Right ventricle myocardium inferior (tissue), 1 donor: ENCODE measurements around the gene ELK3. TPM values are rescaled to one million over a fixed set of nuclear protein-coding genes. Genes with fewer than 3 reads are reported as not detected.

Source experiments
- ATAC-seq: fragments of 200-7000 bp; cut with Tn5 transposase; one replicate; pipeline ENCODE4 v1.9.1; 2020; ENCODE audit warnings: mild to moderate bottlenecking, moderate library complexity
- DNase-seq: peaks from one replicate; pipeline ENCODE4 v3.0.0; 2021; ENCODE audit errors: missing footprints
- intact Hi-C: fragments of 100-400 bp; cut with DNase I; formaldehyde crosslinking; loops from one replicate; pipeline ENCODE4 v1.11.0; 2022
- total RNA-seq: library from RNA; stranded (reverse); fragmentation: NEBNext Ultra II Directional; extraction: Animal tissue kit (Norgen Biotek cat#: 25700); gene quantifications from one replicate; pipeline ENCODE4 v1.2.1, GENCODE V29; 2021
- donor health status: DM: no; HTN: yes; CAD: no; lungs with severe emphysema.

ELK3 gene
- total RNA-seq, 1 donor from 2014 or later = 20.8 TPM

- DNase-seq (no peak), ATAC-seq (no peak)
- intact Hi-C loops = no loop called here
These were observed 71.7 kb downstream of the ELK3 start for GRCh38 chr12:96265836-96266235.

- ATAC-seq (no peak), DNase-seq (no peak)
- intact Hi-C loops = no loop called here
These were observed 72.1 kb downstream of the ELK3 start for GRCh38 chr12:96266238-96266637.

- intact Hi-C loops = no loop called here
- DNase-seq (no peak), ATAC-seq (no peak)
These were observed 77.5 kb downstream of the ELK3 start for GRCh38 chr12:96271469-96272199.

GRCh38 chr12:96274331-96274730 lies 80.2 kb downstream of the ELK3 start:
- no peak for ATAC-seq
- intact Hi-C loops = no loop called here

GRCh38 chr12:96285158-96285557 lies 91.0 kb downstream of the ELK3 start:
- ATAC-seq (no peak), DNase-seq (no peak)
- intact Hi-C loops = no loop called here

More at GRCh38 chr12:96274331-96274730, 80.2 kb downstream of the ELK3 start:
- DNase-seq = no peak

- intact Hi-C loops = no loop called here
- ATAC-seq (no peak), DNase-seq (no peak)
These were observed 94.9 kb downstream of the ELK3 start for GRCh38 chr12:96289067-96289466.

- no peak for ATAC-seq
- DNase-seq = no peak
- intact Hi-C loops = no loop called here
These were observed 98.9 kb downstream of the ELK3 start for GRCh38 chr12:96293093-96293492.

- intact Hi-C loops = no loop called here
- no peak for DNase-seq
- ATAC-seq = no peak
These were observed 100.7 kb downstream of the ELK3 start for GRCh38 chr12:96294831-96295230.

- intact Hi-C loops = no loop called here
- DNase-seq (no peak), ATAC-seq (no peak)
These were observed 101.5 kb downstream of the ELK3 start for GRCh38 chr12:96295532-96296160.

- DNase-seq (no peak), ATAC-seq (no peak)
- intact Hi-C loops = no loop called here
These were observed 103.3 kb downstream of the ELK3 start for GRCh38 chr12:96297504-96297903.

- ATAC-seq (no peak), DNase-seq (no peak)
- intact Hi-C loops = loop anchor here (5.0 to 10.0 kb wide), 2 partner anchors 97 to 215 kb away; no protein-coding TSS in a partner anchor
These were observed 105.9 kb downstream of the ELK3 start for GRCh38 chr12:96300064-96300463.

GRCh38 chr12:96301732-96302131 lies 107.6 kb downstream of the ELK3 start:
- DNase-seq (no peak), ATAC-seq (no peak)
- intact Hi-C loops = loop anchor here (5.0 to 10.0 kb wide), 2 partner anchors 96 to 213 kb away; no protein-coding TSS in a partner anchor

GRCh38 chr12:96302687-96303310 lies 108.6 kb downstream of the ELK3 start:
- no peak for ATAC-seq
- intact Hi-C loops = loop anchor here (5.0 to 10.0 kb wide), 2 partner anchors 95 to 212 kb away; no protein-coding TSS in a partner anchor

GRCh38 chr12:96303653-96304052 lies 109.5 kb downstream of the ELK3 start:
- ATAC-seq (no peak), DNase-seq (no peak)
- intact Hi-C loops = loop anchor here (5.0 to 10.0 kb wide), 2 partner anchors 94 to 211 kb away; no protein-coding TSS in a partner anchor

More at GRCh38 chr12:96302687-96303310, 108.6 kb downstream of the ELK3 start:
- DNase-seq = no peak

- intact Hi-C loops = loop anchor here (10.0 kb wide), 1 partner anchor 209 kb away; no protein-coding TSS in a partner anchor
- ATAC-seq = no peak
- DNase-seq = no peak
These were observed 111.5 kb downstream of the ELK3 start for GRCh38 chr12:96305665-96306064.

GRCh38 chr12:96308881-96309280 lies 114.7 kb downstream of the ELK3 start:
- intact Hi-C loops = loop anchor here (10.0 kb wide), 1 partner anchor 206 kb away; no protein-coding TSS in a partner anchor
- DNase-seq (no peak), ATAC-seq (no peak)

GRCh38 chr12:96310067-96310466 lies 115.9 kb downstream of the ELK3 start:
- intact Hi-C loops = no loop called here
- ATAC-seq (no peak), DNase-seq (no peak)

- DNase-seq = no peak
- intact Hi-C loops = no loop called here
- ATAC-seq = no peak
These were observed 117.0 kb downstream of the ELK3 start for GRCh38 chr12:96311191-96311590.

GRCh38 chr12:96313606-96314005 lies 119.4 kb downstream of the ELK3 start:
- no peak for DNase-seq
- intact Hi-C loops = no loop called here
- no peak for ATAC-seq

- intact Hi-C loops = no loop called here
- DNase-seq (no peak), ATAC-seq (no peak)
These were observed 120.5 kb downstream of the ELK3 start for GRCh38 chr12:96314723-96315122.
